H1 (cell line): ENCODE results near the gene DIABLO. TPM values are rescaled to one million over a fixed set of nuclear protein-coding genes. Genes with fewer than 3 reads are reported as not detected.

Experiments
- CHD2 ChIP-seq: IDR thresholded peaks from 2 replicates; pipeline ENCODE4 v1.6.1; 2012; ENCODE audit warnings: low read length, improper control_type of control experiment
- HDAC2 ChIP-seq, 2 experiments: fragments of 300-600 bp in 1 of 2; sonication (generic) in 1 of 2; IDR thresholded peaks; 2 replicates each; pipeline ENCODE4 v1.6.1; 2011 to 2012; ENCODE audit warnings: low read depth in 2 of 2, low read length in 2 of 2, mild to moderate bottlenecking in 2 of 2, moderate library complexity in 2 of 2, borderline replicate concordance in 1 of 2, inconsistent platforms in 1 of 2
- TEAD4 ChIP-seq: IDR thresholded peaks from 2 replicates; pipeline ENCODE4 v1.6.1; 2012; ENCODE audit warnings: low read depth, low read length, inconsistent platforms, mixed read lengths
- polyA plus RNA-seq, 7 experiments: library from polyadenylated mRNA; depleted of rRNA in 3 of 7; stranded (reverse) in 5 of 7; unstranded in 2 of 7; fragments of >200 nt in 5 of 7; fragments of 200-250 nt in 2 of 7; gene quantifications; 1 replicate in 5 of 7; 2 replicates in 1 of 7; 4 replicates in 1 of 7; pipeline versions ENCODE4 v1.2.1 to v1.2.3, GENCODE V29; 2011 to 2013; ENCODE audit warnings: missing spikeins in 2 of 7, mixed read lengths in 2 of 7
- total RNA-seq: library from RNA; stranded (reverse); fragmentation: NEBNext Ultra II Directional; extraction: Animal tissue kit (Norgen Biotek cat#: 25700); gene quantifications from 2 replicates; pipeline ENCODE4 v1.2.1, GENCODE V29; 2021
- TF ChIP-seq, protein P1 (sequence below): IDR thresholded peaks from 2 replicates; pipeline ENCODE4 v1.6.1; 2011; ENCODE audit warnings: low read depth, mild to moderate bottlenecking, low read length; ENCODE audit not compliant: insufficient read depth
- TF ChIP-seq, protein P2 (sequence below): IDR thresholded peaks from 2 replicates; pipeline ENCODE4 v1.6.1; 2012; ENCODE audit warnings: inconsistent platforms

Gene DIABLO
- total and polyA plus RNA-seq, 2 of the 8 experiments (the other 6 are each of a cell fraction or from before 2014, with no cell fraction given): 65.2 to 68.3 TPM

DNA sequence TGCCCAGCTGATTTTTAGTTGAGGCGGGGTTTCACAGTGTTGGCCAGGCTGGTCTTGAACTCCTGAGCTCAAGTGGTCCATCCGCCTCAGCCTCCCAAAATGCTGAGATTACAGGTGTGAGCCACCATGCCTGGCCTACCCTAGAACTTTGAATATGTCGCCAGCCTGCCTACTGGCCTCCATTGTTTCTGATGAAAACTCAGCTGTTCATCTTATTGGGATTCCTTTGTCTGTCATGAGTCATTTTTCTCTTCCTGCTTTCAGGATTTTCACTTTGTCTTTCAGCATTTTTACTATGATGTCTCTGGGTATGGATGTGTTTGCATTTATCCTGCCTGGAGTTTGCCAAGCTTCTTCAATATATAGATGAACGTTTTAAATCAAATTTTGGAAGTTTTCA is 30.4 kb downstream of the DIABLO start (continued):
- TF ChIP-seq, protein P1, sequence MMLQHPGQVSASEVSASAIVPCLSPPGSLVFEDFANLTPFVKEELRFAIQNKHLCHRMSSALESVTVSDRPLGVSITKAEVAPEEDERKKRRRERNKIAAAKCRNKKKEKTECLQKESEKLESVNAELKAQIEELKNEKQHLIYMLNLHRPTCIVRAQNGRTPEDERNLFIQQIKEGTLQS: no peak
- TF ChIP-seq, protein P2, sequence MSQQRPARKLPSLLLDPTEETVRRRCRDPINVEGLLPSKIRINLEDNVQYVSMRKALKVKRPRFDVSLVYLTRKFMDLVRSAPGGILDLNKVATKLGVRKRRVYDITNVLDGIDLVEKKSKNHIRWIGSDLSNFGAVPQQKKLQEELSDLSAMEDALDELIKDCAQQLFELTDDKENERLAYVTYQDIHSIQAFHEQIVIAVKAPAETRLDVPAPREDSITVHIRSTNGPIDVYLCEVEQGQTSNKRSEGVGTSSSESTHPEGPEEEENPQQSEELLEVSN: no peak
- no peak for TF ChIP-seq CHD2
- no peak for TF ChIP-seq TEAD4
- TF ChIP-seq HDAC2 (IDR thresholded peaks at IDR 0.05; ENCODE audit: borderline replicate concordance in 1 of 2, low read depth in 2 of 2, low read length in 2 of 2): no peak
